Colon (tissue), 2 donors: ENCODE results near the gene TPGS2.
"Not testable (repeated sequence)": the region's sequence is repeated elsewhere in the genome, so short reads cannot be mapped to it uniquely, and the experiment has no call there.

Experiments used
- FAIRE-seq: peaks from 2 replicates; lab custom pipeline; 2012; peaks lifted over from hg19 to GRCh38; lab: Jason Lieb, UNC
- donor health status: control.
- donor health status: control.

Gene TPGS2, protein sequence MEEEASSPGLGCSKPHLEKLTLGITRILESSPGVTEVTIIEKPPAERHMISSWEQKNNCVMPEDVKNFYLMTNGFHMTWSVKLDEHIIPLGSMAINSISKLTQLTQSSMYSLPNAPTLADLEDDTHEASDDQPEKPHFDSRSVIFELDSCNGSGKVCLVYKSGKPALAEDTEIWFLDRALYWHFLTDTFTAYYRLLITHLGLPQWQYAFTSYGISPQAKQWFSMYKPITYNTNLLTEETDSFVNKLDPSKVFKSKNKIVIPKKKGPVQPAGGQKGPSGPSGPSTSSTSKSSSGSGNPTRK

DNA sequence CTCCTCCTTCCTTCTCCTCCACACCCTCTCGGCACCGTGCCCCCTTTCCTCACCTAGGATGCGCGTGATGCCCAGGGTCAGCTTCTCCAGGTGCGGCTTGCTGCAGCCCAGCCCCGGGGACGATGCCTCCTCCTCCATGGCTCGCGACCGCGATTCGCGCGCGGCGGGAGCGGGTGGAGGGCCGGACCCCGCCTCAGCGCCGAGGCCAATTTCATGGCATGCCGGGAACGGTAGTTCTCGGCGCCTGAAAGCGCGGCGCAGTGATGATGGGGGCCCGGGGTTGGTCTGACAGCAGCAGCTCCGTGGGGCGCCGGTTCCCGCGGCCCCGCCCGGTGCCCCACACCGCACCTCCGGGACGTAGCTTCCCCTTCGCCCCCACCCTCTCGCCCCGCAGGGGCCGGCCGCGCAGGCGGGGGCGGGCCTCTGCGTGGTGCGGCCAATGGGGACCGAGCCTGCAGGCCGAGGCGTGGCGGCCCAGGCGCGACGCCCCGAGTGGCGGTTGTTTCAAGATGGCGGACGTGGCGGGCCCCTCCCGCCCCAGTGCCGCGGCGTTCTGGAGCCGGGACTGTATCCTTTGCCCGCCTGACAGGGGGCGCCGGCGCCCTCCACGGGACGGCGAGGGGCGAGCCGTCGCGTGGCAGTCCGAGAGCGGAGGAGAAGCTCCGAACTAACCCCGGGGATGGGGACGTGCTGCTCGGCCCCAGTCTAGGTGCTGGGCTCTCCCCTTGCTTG lies at the start of gene TPGS2, which contains the start of gene KIAA1328:
Gene TPGS2, minus strand, starts transcription at position 373 of the 732 bp plus-strand sequence. Its CDS starts 235 bp downstream, at position 138.
Gene KIAA1328, plus strand, starts transcription at position 498 of the 732 bp plus-strand sequence. Its CDS starts 12 bp downstream, at position 510.
- no peak for FAIRE-seq

DNA sequence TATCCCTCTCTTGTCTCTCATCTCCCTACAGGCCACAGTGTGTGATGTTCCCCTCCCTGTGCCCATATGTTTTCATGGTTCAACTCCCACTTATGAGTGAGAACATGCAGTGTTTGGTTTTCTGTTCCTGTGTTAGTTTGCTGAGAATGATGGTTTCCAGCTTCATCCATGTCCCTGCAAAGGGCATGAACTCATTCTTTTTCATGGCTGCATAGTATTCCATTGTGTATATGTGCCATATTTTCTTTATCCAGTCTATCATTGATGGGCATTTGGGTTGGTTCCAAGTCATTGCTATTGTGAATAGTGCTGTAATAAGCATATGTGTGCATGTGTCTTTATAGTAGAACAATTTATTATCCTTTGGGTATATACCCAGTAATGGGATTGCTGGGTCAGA lies 45.0 kb upstream of the TPGS2 start:
- not testable (repeated sequence) for FAIRE-seq

DNA sequence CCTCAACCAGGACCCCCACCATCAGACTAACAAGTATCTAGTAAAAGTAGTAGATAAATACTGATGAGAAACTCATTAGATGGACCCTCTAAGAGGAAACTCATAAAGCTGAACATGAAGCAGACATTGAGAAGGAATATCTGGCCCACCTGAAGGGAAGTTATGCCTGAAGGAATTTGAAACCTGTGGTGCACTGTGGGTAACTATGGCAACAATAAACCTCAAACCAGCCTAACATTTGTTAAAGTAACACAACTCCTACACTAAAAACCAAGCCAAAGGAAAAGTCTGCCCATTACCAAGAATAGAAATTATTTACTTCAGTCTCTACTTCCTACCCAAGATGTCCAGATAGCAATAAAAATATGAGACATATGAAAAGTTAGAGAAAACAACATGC lies 43.5 kb upstream of the TPGS2 start:
- no peak for FAIRE-seq

DNA sequence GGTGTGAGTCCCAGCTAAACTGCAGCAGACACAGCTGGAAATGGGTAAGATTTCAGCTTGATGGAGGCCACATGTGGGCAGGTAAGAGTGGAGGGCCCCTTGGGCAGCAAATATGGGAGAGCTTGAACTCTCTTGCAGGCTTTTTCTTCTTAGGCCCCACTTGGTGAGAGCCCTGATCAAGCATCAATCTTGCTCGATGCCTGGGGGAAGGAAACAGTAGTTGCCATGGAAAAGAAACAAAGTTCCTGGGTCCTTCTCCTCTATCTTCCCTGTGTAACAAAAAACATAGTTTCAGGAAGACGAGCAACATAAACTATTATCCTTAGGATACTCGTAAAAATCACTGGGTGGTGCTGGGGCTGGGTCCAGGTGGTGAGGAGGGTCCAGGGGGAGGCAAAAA lies 43.0 kb upstream of the TPGS2 start:
- FAIRE-seq, result no peak

DNA sequence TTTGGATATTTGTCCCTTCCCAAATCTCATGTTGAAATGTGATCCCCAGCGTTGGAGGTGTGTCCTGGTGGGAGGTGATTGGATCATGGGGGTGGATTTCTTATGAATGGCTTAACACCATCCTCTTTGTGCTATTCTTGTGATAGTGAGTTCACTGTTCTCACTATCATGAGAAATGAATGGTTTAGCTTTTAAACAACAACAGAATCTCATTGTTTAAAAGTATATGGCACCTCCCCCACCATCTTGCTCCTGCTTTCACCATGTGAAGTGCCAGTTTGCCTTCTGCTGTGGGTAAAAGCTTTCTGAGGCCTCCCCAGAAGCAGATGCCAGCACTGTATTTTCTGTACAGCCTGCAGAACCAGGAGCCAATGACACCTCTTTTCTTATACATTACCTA lies 38.3 kb upstream of the TPGS2 start:
- no peak for FAIRE-seq

DNA sequence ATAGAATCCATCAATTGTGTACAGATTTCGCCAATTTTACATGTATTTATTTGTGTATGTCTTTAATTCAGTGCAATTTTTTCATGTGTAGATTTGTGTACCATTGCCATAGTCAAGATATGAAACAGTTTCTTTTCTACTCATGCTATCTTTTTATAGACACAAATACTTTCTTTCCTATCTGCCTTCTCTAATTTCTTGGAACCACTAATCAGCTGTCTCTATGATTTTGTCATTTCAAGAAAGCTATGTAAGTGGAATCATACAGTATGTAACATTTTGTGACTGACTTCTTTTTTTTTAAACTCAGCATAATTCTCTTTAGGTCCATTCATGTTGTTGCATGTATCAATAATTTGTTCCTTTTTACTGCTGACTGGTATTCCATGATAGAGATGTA lies 33.4 kb upstream of the TPGS2 start:
- FAIRE-seq, result no peak

DNA sequence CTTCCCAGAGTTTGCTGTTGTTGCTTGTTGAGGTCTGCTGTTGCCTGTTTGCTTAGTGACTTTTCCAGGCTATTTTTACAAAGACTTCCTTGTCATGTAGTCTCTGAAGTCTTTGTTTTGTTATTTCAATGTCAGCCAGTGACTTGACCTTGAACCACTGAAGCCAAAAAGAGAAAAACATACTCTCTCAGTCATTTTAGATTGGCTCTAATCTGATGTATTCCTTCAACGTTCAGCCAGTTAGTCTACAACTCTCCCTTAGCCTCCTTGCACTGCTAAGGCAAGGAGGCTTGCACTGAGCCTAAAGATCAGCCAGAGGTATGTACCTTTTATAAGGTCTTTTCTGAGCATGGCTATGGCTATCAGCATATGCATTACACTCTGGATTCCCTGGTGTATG lies 28.0 kb upstream of the TPGS2 start:
- no peak for FAIRE-seq

DNA sequence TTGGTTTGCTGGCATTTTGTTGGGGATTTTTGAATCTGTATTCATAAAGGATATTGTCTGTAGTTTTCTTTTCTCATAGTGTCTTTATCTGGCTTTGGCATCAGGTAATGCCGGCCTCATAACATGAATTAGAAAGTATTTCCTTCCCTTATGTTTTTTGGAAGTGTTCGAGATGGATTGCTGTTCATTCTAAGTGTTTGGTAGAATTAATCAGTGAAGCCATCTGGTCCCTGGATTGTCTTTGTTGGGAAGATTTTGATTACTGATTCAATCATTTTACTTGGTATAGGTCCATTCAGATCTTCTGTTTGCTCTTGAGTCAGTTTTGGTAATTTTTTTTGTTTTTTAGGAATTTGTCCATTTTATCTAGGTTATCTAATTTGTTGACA lies 22.4 kb upstream of the TPGS2 start:
- FAIRE-seq, result no peak

DNA sequence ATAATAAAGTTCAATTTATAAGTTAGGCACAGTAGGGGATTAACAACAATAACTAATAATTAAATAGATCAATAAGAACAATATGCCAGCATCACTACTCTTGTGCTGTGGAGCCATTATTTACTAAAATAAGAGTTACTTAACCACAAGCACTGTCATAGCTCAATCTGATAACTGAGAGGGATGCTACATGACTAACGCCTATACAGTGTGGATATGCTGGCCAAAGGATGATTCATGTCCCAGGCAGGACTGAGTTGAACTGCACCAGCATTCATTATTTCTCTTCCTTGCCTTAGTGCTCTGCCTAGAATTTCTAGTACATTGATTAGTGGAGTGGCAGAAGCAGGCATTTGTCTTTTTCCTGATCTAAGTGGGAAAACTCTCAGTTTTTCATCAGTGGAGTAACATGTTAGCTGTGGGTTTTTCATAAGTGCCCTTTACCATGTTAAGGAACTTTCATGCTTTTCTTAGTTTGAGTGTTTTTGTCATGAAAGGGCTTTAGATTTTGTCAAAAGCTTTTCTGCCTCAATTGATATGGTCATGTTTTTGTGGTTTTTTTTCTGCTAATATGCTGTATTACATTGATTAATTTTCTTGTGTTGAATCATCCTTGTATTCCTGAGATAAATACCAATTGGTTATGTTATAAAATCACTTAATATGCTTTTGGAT lies 21.9 kb upstream of the TPGS2 start:
- no peak for FAIRE-seq

DNA sequence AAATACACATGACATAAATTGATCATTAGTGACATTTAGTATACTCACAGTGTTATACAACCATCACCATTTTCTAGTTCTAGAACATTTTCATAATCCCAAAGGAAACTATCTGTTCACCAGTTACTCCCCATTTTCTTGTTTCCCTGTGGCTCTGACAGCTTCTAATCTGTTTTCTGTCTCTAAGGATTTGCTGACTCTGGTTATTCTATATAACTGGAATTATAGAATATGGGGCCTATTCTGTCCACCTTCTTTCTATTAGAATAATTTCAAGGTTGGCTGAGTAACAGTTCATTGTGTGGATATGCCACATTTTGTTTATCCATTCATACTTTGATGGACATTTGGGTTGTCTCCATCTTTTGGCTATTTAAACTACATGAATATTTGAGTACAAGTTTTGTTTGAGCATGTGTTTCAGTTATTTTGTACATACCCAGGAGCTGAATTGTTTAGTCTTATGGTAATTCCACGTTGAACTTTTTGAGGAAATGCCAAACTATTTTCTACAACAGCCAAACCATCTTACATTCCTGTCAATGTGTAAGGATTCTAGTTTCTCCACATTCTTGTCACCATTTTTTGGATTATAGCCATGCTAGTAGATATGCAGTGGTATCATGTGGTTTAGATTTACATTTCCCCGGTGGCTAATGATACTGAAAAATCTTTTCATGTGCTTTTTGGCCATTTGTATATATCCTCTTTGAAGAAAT lies 20.6 kb upstream of the TPGS2 start:
- FAIRE-seq, result no peak

DNA sequence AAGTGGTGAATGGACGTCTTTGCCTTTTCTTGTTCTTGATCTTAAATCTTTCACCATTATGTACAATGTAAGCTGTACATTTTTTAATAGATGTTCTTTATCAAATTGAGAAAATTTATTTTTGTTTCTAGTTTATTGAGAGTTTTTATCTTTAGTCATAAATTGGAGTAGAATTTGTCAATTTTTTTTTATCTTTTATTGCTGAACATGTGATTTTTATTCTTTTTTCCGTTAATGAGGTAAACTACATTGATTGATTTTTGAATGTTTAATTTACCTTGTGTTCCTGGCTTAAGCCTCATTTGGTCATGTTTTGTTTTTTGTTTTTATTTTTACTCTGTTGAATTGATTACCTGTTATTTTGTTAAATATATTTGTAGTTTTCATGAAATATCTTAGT lies 19.8 kb upstream of the TPGS2 start:
- no peak for FAIRE-seq

DNA sequence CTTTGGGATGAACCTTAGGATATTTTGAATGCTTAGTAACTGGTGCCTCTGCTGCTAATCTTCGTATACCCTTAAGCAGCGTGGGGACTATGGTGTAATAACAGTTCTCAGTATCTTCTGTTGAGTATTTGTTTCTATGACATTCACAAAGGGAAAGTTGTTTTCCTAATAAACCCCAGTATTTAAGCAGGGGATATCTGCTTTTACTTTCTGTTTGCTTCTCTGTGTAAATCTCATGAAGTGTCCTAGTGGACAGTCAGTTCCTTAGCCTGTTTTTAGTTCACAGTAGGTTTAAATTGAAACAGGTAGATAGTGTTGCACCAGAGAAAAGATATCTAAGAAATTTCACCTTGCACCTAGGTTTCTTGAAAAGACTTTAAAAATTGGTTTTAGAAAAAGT lies 15.0 kb upstream of the TPGS2 start:
- FAIRE-seq, result no peak

DNA sequence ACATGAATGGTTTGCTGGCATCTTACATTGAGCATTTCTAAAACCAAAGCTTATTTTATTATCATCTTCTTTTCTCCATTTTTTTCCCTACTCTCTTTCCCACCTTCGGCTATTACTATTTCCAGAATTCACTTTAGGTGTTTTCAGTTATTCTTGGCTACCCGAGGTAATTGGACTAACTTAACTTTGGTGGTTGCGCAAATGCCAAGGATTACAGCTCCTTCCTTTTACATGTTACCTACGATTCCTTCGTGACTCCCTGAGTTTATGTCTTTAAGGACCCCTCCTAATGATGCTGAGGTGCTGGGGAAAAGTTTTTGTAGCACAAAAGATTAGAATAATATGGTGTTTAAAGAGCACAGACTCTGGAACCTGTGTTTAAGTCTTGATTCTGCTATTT lies 14.4 kb upstream of the TPGS2 start:
- no peak for FAIRE-seq

DNA sequence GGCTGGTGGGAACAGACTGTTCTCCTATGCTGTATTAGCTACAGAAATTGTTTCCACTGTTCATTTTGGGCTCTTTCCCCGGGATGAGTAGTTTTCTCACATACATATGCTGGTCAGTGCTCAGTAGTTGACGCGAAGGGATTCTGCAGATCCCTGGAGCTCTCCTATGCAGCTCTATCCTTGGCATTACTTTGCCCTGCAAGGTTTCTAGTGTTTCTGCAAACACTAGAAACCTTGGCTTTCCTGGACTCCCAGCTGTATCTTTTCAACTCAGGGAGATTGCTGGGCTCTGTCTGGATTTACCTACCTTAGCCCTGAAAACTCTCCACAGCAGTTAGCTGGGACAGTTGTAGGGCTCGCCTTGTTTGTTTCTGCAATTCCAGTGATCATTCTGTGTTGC lies 11.0 kb upstream of the TPGS2 start:
- no peak for FAIRE-seq

DNA sequence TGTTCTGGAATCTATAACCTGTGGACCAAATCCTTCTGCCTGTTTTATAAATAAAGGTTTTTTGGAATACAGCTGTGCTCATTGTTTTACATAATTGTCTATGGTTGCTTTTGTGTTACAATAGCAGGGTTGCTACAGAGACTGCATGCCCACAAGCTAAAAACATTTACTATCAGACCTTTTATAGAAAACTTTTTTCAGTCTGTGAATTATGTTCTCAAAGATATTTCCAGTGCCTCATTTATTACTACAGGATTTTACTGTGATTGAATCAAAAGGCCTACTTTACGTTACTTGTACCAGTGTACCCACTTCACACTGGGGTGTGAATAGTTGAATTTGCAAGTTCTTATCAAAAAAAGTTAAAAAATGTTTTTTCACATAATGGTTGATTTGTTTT lies 7.1 kb upstream of the TPGS2 start:
- no peak for FAIRE-seq

DNA sequence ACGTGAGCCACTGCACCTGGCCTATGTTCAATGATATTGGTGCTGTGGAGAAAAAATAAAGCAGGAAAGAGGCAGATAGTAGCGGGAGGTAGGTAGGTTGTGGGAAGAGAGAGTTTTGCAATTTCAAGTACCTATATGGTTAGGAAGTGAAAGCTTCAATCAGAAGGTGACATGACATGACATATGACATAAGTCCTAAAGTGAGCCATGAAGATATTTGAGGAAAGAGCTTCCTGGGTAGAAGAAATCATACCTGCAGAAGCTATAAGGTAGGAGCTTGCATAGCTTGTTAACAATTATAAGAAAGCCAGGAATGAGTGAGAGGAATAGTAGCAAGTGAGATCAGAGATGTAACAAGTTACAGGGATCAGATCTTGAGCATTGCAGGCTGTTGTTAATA lies 4.3 kb upstream of the TPGS2 start:
- no peak for FAIRE-seq

DNA sequence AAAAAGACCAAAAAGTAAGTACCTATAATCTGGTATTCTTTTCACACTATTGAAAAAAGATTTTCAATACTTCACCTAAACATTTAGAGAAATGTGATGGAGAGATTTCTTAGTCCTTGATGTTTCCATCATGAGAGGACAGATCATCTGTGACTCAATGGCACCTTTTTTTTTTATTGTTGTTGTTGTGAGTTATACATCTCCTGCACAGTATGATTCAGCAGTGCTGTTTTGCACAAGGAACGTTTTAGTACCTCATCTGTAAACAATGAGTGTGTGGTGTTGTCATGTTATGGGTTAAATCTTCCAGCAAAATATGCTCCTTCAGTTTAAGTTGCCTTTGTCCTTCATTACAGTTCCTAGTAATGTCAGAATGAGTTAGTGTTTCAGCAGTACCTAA lies 2.3 kb upstream of the TPGS2 start:
- no peak for FAIRE-seq

DNA sequence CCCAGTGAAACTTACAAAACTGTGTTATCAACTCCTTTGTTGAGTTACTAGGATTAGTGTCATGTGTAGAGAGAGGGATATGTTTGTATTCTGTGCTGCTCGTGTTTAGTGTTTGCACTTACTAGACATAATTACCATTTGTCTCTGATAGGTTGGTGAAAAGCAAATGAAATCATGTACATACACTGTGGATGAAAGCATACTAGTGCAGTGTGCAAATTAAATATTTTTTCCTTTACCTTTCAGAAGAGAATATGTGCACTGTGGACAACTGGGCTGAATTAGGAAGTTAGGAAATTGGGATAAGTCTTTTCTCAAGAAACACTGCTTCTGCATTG lies 1.3 kb upstream of the TPGS2 start:
- no peak for FAIRE-seq

DNA sequence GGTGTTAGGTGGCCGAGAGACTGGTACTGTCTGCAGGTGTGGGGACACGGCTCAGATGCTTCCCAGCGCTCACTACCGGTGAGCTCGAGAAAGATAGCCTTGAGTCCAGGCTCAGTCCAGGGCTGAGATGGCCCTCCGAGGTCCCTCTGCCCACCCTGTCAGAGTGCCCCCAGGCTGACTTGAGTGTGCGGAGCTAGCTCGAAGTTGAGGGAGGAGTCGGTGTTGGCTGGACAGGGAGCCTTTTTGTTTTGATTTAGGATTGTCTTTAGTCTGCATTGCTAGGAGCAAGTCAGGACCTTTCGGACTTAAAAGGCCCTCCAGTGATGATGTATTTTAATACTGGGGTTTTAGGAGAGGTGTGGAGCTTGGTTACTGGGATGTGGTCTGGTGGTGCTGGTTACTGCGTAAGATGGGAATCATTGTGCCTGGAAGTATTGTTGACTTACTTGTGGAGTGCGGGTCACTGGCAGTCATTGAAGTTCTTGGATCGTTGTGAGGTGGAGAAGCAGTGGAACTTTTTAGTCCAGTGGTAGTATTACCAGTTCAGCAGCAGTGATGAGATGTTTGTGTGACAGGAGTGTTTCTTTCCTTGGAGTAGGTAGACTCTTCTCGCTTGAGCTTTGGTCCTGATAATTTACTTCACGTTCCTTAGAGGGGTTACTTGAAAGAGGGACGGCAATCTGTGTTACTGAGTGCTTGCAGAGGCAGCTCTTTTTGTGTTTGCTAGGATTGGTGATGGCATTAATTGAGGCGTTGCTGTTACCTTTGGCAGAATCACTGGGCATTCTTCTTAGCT lies 758 bp upstream of the TPGS2 start:
- no peak for FAIRE-seq

DNA sequence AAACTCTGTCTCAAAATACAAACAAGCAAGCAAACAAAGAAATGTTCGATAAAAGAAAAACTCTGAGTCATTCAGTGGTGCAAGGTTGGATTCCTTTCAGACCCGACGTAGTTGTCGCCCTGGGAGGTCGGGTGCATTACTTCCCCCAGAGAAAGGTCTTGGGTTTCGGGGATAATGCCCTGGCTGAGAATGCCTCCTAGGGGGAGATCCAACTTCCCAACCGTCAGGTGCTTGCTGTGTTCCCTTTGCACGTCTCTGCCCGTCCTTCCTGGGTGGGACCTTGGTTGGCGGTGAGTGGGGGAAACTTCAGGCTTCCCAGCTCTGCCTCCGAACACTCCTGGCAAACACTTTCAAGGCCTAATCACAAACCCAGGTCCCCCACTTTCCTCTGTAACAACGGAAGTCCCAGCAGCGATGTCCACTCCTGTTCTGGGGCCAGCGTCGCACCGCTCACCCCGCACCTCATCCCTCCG lies 609 bp downstream of the TPGS2 start:
- no peak for FAIRE-seq

DNA sequence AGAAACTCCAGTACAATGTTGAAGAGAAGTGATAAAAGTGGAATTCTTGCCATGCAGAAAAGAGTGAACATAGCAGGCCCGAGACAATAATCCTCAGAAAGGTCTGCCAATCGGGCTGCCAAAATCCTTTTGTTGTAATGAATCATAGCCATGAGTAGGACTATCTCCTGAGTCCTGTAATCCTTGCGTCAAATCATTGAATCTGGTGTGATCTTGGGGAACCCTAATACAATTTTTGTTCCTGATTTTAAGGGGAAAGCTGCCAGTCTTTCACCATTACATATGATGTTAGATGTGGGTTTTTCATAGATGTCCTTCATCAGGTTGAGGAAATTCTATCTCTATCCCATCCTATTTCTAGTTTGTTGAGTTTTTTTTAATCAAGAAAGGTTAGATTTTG lies 2.2 kb downstream of the TPGS2 start:
- FAIRE-seq, result no peak

DNA sequence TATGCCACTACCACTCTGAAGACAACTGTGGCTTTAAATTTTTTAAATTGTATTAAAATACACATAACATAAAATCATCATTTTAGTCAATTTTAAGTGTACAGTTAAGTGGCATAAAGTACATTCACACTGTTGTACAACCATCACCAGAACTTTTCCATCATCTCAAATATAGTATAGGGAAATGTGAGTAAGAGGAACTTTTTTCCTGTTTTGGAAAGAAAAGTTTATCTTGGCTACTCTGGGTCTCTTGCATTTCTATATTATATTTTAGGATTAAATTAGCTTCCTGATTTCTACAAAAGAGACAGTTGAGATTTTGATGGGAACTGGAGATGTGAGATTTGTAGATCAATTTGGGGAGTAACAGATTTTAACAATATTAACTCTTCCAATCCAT lies 3.3 kb downstream of the TPGS2 start:
- FAIRE-seq, result no peak
